HCT116 (cell line): ENCODE results near the gene NTN5.

Experiments
- CTCF ChIP-seq, 3 experiments: fragments of 200-600 bp in 1 of 3; sonication (generic) in 1 of 3; IDR thresholded peaks in 2 of 3; conservative IDR thresholded peaks in 1 of 3; 2 replicates each; pipeline ENCODE4 v1.5.1; 2012 to 2017; ENCODE audit warnings: low read depth in 2 of 3, low read length in 2 of 3, antibody characterized with exemption in 1 of 3, borderline replicate concordance in 1 of 3, control low read depth in 1 of 3, mild to moderate bottlenecking in 1 of 3, mixed read lengths in 1 of 3, mixed run types in 1 of 3, moderate library complexity in 1 of 3; ENCODE audit not compliant: insufficient read depth in 1 of 3
- EGR1 ChIP-seq: IDR thresholded peaks from 2 replicates; pipeline ENCODE4 v1.6.1; 2012; ENCODE audit warnings: low read depth
- EZH2 ChIP-seq: fragments of 200-600 bp; sonication (generic); IDR thresholded peaks from 2 replicates; pipeline ENCODE4 v1.6.1; 2017; ENCODE audit warnings: antibody characterized with exemption, mixed run types
- JUND ChIP-seq: IDR thresholded peaks from 2 replicates; pipeline ENCODE4 v1.6.1; 2012
- POLR2A ChIP-seq: IDR thresholded peaks from 2 replicates; pipeline ENCODE4 v1.7.0; 2011; ENCODE audit warnings: borderline replicate concordance; ENCODE audit not compliant: insufficient read depth, insufficient read length; ENCODE audit errors: extremely low read depth
- POLR2AphosphoS5 ChIP-seq: IDR thresholded peaks from 2 replicates; pipeline ENCODE4 v1.6.1; 2011; ENCODE audit warnings: mild to moderate bottlenecking, low read depth, low read length, moderate library complexity
- TF ChIP-seq, protein P1 (sequence below): IDR thresholded peaks from 2 replicates; pipeline ENCODE4 v1.6.1; 2012
- TF ChIP-seq, protein P2 (sequence below): IDR thresholded peaks from 2 replicates; pipeline ENCODE4 v1.6.1; 2012; ENCODE audit warnings: low read depth

DNA sequence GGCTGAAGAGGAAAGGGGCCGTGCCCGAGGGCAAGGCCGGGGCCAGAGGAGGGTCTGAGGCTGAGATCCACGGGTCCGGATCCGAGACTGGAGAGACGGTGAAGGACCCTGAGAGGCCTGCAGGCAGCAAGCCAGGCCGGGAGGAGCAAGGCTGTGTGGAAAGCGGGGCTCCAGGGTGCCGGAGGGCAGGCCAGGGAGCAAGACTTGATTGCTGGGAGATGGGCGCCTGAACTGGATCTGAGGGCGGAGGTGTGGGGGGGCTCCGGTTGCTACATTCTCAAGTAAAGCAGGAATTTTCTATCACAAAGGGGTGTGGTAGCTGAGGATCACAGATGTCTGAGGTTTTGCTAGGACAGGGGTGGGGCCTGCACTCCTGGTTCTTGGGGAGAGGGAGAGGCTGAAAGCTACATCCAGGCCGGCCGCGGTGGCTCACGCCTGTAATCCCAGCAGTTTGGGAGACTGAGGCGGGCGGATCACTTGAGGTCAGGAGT is 42.9 kb upstream of the NTN5 start:
- TF ChIP-seq EGR1 (no peak), CTCF (IDR thresholded peaks at IDR 0.05 in 2 of 3, conservative IDR thresholded peaks at IDR 0.05 in 1 of 3; ENCODE audit: borderline replicate concordance in 1 of 3, insufficient read depth in 1 of 3, low read depth in 2 of 3, low read length in 2 of 3) (no peak), POLR2AphosphoS5 (no peak), POLR2A (no peak), EZH2 (no peak), JUND (no peak)
- TF ChIP-seq, protein P1, sequence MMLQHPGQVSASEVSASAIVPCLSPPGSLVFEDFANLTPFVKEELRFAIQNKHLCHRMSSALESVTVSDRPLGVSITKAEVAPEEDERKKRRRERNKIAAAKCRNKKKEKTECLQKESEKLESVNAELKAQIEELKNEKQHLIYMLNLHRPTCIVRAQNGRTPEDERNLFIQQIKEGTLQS: no peak
- TF ChIP-seq, protein P2, sequence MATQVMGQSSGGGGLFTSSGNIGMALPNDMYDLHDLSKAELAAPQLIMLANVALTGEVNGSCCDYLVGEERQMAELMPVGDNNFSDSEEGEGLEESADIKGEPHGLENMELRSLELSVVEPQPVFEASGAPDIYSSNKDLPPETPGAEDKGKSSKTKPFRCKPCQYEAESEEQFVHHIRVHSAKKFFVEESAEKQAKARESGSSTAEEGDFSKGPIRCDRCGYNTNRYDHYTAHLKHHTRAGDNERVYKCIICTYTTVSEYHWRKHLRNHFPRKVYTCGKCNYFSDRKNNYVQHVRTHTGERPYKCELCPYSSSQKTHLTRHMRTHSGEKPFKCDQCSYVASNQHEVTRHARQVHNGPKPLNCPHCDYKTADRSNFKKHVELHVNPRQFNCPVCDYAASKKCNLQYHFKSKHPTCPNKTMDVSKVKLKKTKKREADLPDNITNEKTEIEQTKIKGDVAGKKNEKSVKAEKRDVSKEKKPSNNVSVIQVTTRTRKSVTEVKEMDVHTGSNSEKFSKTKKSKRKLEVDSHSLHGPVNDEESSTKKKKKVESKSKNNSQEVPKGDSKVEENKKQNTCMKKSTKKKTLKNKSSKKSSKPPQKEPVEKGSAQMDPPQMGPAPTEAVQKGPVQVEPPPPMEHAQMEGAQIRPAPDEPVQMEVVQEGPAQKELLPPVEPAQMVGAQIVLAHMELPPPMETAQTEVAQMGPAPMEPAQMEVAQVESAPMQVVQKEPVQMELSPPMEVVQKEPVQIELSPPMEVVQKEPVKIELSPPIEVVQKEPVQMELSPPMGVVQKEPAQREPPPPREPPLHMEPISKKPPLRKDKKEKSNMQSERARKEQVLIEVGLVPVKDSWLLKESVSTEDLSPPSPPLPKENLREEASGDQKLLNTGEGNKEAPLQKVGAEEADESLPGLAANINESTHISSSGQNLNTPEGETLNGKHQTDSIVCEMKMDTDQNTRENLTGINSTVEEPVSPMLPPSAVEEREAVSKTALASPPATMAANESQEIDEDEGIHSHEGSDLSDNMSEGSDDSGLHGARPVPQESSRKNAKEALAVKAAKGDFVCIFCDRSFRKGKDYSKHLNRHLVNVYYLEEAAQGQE: no peak
